ENCODE results near the gene LIPC.

The LIPC gene

DNA sequence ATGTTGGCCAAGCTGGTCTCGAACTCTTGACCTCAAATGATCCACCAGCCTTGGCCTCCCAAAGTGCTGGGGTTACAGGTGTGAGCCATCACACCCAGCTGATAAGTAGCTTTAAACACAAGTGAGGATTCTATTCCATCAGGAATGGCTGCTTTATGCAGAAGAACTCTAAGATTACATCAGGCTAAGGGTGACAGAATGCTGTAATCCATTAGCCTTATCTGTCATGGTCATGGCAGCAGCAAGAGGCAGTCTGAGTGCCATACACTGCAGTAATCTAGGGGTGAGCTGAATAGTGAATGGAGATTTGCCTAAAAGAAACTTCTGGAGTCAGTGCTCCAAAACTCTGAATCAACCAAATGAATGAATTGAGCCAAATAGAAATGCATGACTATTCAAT lies 39.6 kb downstream of the LIPC start:
- Histone ChIP-seq H3K9me3 (ENCODE audit: control insufficient read depth, low read length) (no peaks in the 10 kb centered on the region), H3K27ac (ENCODE audit: insufficient read depth, low read length, poor library complexity, severe bottlenecking) (no peak overlapping the region), H3K4me1 (ENCODE audit: control insufficient read depth, insufficient read depth, low read length, poor library complexity, severe bottlenecking) (peaks cover 15% of the 10 kb centered on the region), H3K4me3 (ENCODE audit: insufficient read depth, low read depth, low read length, poor library complexity, severe bottlenecking) (no peak overlapping the region), H3K36me3 (ENCODE audit: control insufficient read depth, insufficient read depth, low read length) (no peaks in the 10 kb centered on the region), H3K27me3 (replicated peaks; ENCODE audit: control insufficient read depth, insufficient read depth, low read length, poor library complexity, severe bottlenecking) (no peaks in the 10 kb centered on the region)
- no peak for DNase-seq

DNA sequence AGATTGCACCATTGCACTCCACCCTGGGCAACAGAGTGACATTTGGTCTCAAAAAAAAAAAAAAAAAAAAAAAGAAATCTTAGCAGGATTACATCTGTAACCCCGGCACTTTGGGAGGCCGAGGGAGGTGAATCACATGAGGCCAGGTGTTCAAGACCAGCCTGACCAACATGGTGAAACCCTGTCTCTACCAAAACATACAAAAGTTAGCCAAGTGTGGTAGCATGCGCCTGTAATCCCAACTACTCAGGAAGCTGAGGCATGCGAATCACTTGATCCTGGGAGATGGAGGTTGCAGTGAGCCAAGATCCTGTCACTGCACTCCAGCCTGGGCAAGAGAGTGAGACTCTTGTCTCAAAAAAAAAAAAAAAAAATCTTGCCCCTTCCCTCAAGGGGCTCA lies 40.4 kb downstream of the LIPC start:
- peaks cover 23% of the 10 kb centered on the region for H3K4me1 ChIP-seq (ENCODE audit: control insufficient read depth, insufficient read depth, low read length, poor library complexity, severe bottlenecking)

DNA sequence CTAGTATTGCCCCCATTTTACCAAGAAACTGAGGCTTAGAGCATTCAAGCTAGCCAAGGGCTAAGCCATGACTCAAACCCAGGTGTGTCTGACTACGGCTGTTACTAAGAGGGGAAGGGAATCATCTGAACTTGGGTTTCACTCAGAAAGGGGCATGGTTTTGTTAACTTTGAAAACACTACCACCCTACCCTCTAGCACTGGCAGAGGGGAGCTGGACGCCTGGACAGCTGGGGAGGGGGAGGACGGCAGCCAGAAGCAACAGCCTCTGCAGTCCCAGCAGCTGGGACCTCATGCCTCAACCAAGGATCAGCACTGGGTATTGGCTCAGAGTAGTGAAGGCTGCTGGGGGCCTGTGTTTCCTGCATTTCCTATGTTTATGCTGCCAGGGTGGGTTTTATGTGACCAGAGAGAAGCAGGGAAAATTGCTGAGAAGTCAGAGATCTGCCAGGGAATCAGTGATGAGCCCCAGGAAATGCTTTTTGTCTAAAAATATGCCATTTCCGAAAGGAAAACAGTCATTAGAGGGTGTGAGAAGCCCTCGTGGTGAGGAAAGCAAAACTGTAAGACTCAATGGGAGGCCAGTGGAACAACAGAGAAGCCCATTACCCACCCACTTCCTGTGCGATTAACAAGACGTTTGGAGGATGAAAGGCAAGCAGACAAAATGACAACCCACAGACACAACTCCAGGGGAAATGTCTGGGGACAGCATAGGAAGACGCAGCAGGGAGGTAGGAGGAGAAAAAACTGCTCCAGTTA lies 41.2 kb downstream of the LIPC start:
- Histone ChIP-seq H3K27ac (ENCODE audit: insufficient read depth, low read length, poor library complexity, severe bottlenecking) (no peak overlapping the region), H3K36me3 (ENCODE audit: control insufficient read depth, insufficient read depth, low read length) (no peaks in the 10 kb centered on the region), H3K4me1 (ENCODE audit: control insufficient read depth, insufficient read depth, low read length, poor library complexity, severe bottlenecking) (peaks cover 23% of the 10 kb centered on the region), H3K9me3 (ENCODE audit: control insufficient read depth, low read length) (no peaks in the 10 kb centered on the region), H3K4me3 (ENCODE audit: insufficient read depth, low read depth, low read length, poor library complexity, severe bottlenecking) (peak overlapping the region; percentile 12), H3K27me3 (replicated peaks; ENCODE audit: control insufficient read depth, insufficient read depth, low read length, poor library complexity, severe bottlenecking) (no peaks in the 10 kb centered on the region)
- peak; percentile 11 to 14 (median 13) for DNase-seq

More for the DNA sequence above, 40.4 kb downstream of the LIPC start:
- Histone ChIP-seq H3K36me3 (ENCODE audit: control insufficient read depth, insufficient read depth, low read length) (no peaks in the 10 kb centered on the region), H3K27ac (ENCODE audit: insufficient read depth, low read length, poor library complexity, severe bottlenecking) (no peak overlapping the region), H3K4me3 (ENCODE audit: insufficient read depth, low read depth, low read length, poor library complexity, severe bottlenecking) (no peak overlapping the region), H3K27me3 (replicated peaks; ENCODE audit: control insufficient read depth, insufficient read depth, low read length, poor library complexity, severe bottlenecking) (no peaks in the 10 kb centered on the region), H3K9me3 (ENCODE audit: control insufficient read depth, low read length) (no peaks in the 10 kb centered on the region)
- no peak for DNase-seq

DNA sequence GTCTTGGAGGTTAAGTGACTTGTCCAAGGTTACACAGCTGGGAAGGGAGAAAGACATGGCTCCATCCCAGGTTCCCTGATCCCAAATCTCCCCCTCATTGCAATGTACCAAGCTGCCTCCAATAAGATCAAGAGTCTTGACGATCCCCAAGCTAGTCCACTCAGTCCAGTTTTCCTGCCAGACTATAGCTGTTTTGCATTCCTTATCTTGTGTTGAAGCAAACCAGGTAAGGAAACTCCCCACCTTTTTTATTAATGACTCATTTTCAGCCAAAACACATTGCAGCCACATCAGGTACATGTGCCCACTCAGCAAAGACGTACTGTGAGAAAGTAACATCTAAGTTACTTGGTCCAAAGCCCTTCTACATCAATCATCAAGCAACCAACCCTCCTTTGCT lies 41.9 kb downstream of the LIPC start:
- Histone ChIP-seq H3K9me3 (ENCODE audit: control insufficient read depth, low read length) (no peaks in the 10 kb centered on the region), H3K27ac (ENCODE audit: insufficient read depth, low read length, poor library complexity, severe bottlenecking) (no peak overlapping the region), H3K4me1 (ENCODE audit: control insufficient read depth, insufficient read depth, low read length, poor library complexity, severe bottlenecking) (peaks cover 23% of the 10 kb centered on the region), H3K36me3 (ENCODE audit: control insufficient read depth, insufficient read depth, low read length) (no peaks in the 10 kb centered on the region), H3K4me3 (ENCODE audit: insufficient read depth, low read depth, low read length, poor library complexity, severe bottlenecking) (no peak overlapping the region), H3K27me3 (replicated peaks; ENCODE audit: control insufficient read depth, insufficient read depth, low read length, poor library complexity, severe bottlenecking) (no peaks in the 10 kb centered on the region)
- DNase-seq = no peak

DNA sequence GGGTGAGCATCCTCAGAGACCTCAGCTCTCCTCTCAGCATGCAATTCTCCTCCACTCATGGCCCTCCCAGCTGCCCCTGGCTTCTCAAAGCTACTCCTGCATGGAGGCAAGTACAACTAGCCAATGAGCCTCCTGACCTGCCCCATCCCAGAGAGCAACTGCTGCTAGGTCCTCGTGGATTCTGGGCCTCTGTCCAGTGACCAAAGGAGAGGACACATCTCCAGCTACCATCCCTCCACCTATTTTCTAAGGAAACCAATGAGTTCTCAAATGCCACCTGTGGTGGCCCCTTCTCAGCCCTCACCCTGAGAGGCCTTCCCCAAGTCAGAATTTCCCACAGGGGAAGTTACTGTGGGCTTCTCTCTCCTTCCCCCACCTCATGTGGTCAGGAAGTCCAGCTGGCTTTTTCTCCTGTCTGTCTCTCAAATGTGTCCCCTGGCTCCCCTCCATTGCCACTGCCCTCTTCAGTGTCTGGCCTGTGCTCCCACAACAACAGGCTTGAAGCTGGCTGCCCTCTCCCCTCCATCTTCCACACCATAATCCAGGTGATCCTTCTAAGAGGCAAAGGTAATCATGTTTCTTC lies 43.0 kb downstream of the LIPC start:
- Histone ChIP-seq H3K27ac (ENCODE audit: insufficient read depth, low read length, poor library complexity, severe bottlenecking) (no peak overlapping the region), H3K27me3 (replicated peaks; ENCODE audit: control insufficient read depth, insufficient read depth, low read length, poor library complexity, severe bottlenecking) (no peaks in the 10 kb centered on the region), H3K9me3 (ENCODE audit: control insufficient read depth, low read length) (no peaks in the 10 kb centered on the region), H3K36me3 (ENCODE audit: control insufficient read depth, insufficient read depth, low read length) (no peaks in the 10 kb centered on the region), H3K4me3 (ENCODE audit: insufficient read depth, low read depth, low read length, poor library complexity, severe bottlenecking) (no peak overlapping the region), H3K4me1 (ENCODE audit: control insufficient read depth, insufficient read depth, low read length, poor library complexity, severe bottlenecking) (peaks cover 23% of the 10 kb centered on the region)
- no peak for DNase-seq

DNA sequence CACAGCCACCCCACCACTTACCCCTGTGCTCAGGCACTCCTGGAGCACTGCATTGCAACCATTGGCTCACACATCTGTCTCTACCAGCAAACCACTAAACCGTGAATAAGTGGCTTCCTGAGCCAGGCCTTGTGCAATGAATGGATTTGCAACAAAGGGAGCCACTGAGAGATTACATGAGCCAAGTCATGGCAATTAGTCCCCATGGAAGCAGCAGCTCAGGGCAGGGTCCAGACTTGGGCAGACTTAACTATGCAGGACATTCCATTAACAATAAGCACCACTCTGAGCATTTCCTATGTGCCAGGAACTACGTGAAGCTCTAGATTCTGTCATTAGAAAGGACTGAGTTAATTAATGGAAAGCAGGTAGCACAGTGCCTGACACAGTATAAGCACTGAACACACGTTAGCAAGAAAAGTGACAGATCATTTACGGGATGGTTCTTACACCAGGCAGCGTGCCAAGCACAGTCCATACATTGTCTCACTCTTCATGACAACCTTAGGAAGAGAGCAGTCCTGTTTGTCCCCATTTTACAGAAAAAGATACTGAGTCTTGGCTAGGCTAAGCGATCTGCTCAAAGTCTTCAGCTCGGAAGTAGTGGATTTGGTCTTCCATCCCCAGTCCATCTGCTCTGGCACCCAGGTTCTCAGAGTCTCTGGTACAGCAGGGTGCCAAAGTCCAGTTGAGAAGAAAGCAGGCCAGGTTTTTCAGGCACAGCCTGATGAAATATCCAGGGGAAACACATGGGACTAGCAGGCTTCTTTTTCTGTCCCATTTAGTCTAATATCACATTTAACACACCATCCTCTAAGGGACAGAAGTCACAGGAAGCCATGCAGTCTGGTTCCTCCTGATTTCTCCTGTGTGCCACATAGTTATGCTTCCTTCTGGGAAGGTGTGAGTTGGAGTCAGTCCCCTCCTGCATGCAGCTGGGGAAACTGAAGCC lies 44.1 kb downstream of the LIPC start:
- DNase-seq = no peak
- Histone ChIP-seq H3K4me1 (ENCODE audit: control insufficient read depth, insufficient read depth, low read length, poor library complexity, severe bottlenecking) (peaks cover 23% of the 10 kb centered on the region), H3K9me3 (ENCODE audit: control insufficient read depth, low read length) (no peaks in the 10 kb centered on the region), H3K36me3 (ENCODE audit: control insufficient read depth, insufficient read depth, low read length) (no peaks in the 10 kb centered on the region), H3K27me3 (replicated peaks; ENCODE audit: control insufficient read depth, insufficient read depth, low read length, poor library complexity, severe bottlenecking) (no peaks in the 10 kb centered on the region), H3K27ac (ENCODE audit: insufficient read depth, low read length, poor library complexity, severe bottlenecking) (no peak overlapping the region), H3K4me3 (ENCODE audit: insufficient read depth, low read depth, low read length, poor library complexity, severe bottlenecking) (no peak overlapping the region)

DNA sequence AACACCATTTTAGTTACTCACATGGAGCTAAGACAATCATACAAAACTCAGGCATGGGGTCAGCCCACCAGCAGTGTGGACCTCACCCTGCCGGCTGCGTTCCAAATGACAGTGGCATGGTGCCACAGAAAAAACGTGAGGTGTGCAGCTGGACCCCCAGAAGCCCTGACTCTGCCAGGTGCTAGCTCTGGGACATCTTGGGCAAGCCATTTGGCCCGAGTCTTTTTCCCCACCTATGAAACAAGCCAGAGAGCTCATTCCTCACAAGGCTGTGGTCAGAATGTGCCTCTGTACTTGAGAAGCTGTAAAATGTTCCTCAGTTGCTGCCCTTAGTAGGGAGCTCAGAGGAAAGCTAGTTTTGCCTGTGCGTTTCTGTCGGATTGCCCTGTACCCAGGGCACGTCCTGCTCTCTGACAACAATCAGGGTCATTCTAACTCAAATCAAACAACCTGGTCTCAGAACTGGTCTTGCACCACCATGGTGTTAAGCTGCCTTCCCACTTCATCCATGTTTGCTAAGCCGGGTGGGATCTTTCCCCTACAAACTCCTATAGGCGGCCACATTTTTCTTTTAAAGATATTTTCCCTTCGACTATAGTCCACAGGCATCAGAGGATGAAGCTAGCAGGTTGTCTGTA lies 44.9 kb downstream of the LIPC start:
- DNase-seq = no peak
- Histone ChIP-seq H3K27me3 (replicated peaks; ENCODE audit: control insufficient read depth, insufficient read depth, low read length, poor library complexity, severe bottlenecking) (no peaks in the 10 kb centered on the region), H3K4me1 (ENCODE audit: control insufficient read depth, insufficient read depth, low read length, poor library complexity, severe bottlenecking) (peaks cover 23% of the 10 kb centered on the region), H3K36me3 (ENCODE audit: control insufficient read depth, insufficient read depth, low read length) (no peaks in the 10 kb centered on the region), H3K4me3 (ENCODE audit: insufficient read depth, low read depth, low read length, poor library complexity, severe bottlenecking) (no peak overlapping the region), H3K27ac (ENCODE audit: insufficient read depth, low read length, poor library complexity, severe bottlenecking) (no peak overlapping the region), H3K9me3 (ENCODE audit: control insufficient read depth, low read length) (no peaks in the 10 kb centered on the region)

DNA sequence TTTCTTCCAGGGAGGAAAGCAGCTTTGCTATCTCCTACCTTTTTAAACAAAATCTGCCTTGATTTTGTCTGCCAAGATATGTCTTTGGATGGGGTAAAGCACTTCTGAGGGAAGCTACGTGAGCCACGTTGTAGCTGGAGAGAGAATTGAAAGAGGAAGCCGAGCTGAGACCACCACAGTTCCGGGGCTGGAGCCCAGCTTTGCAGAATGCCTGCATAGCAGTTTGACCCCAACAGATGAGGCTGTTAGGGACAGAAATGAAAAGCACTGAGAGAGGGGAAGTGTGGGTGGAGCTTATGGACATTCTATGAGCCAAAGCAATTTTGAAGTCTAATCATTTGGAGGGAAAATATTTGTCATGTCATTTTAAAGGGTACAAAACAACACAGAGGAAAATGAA lies 45.4 kb downstream of the LIPC start:
- peaks cover 23% of the 10 kb centered on the region for H3K4me1 ChIP-seq (ENCODE audit: control insufficient read depth, insufficient read depth, low read length, poor library complexity, severe bottlenecking)
- no peak for DNase-seq
- no peaks in the 10 kb centered on the region for H3K27me3 ChIP-seq (replicated peaks; ENCODE audit: control insufficient read depth, insufficient read depth, low read length, poor library complexity, severe bottlenecking)
- no peaks in the 10 kb centered on the region for H3K36me3 ChIP-seq (ENCODE audit: control insufficient read depth, insufficient read depth, low read length)
- H3K9me3 ChIP-seq (ENCODE audit: control insufficient read depth, low read length) = no peaks in the 10 kb centered on the region
- no peak overlapping the region for H3K4me3 ChIP-seq (ENCODE audit: insufficient read depth, low read depth, low read length, poor library complexity, severe bottlenecking)
- H3K27ac ChIP-seq (ENCODE audit: insufficient read depth, low read length, poor library complexity, severe bottlenecking) = no peak overlapping the region

DNA sequence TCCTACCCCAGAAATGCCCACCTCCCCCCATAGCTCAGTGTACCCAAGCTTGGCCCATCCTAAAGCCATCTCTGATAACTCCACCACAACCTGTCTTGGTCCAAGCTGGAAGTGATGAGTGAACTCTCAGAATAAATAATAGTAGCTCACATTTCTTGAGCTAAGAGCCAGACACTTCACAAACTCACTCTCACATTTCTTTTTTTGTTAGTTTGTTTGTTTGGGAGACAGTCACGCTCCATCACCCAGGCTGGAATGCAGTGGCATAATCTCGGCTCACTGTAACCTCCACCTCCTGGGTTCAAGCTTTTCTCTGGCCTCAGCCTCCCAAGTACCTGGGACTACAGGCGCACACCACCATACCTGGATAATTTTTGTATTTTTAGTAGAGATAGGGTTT lies 46.2 kb downstream of the LIPC start:
- DNase-seq = no peak
- no peak overlapping the region for H3K27ac ChIP-seq (ENCODE audit: insufficient read depth, low read length, poor library complexity, severe bottlenecking)
- no peaks in the 10 kb centered on the region for H3K27me3 ChIP-seq (replicated peaks; ENCODE audit: control insufficient read depth, insufficient read depth, low read length, poor library complexity, severe bottlenecking)
- peaks cover 19% of the 10 kb centered on the region for H3K4me1 ChIP-seq (ENCODE audit: control insufficient read depth, insufficient read depth, low read length, poor library complexity, severe bottlenecking)
- H3K4me3 ChIP-seq (ENCODE audit: insufficient read depth, low read depth, low read length, poor library complexity, severe bottlenecking) = no peak overlapping the region
- no peaks in the 10 kb centered on the region for H3K9me3 ChIP-seq (ENCODE audit: control insufficient read depth, low read length)
- no peaks in the 10 kb centered on the region for H3K36me3 ChIP-seq (ENCODE audit: control insufficient read depth, insufficient read depth, low read length)

Measured in effector memory CD4-positive, alpha-beta T cell (primary cell).